HepG2 (cell line): ENCODE results near the gene VPS9D1. TPM values are rescaled to one million over a fixed set of nuclear protein-coding genes. Genes with fewer than 3 reads are reported as not detected.

Experiments
- ATAC-seq: fragments of 200-7000 bp; cut with Tn5 transposase; 3 replicates; pipeline ENCODE4 v1.9.1; 2020; ENCODE audit warnings: mild to moderate bottlenecking, moderate library complexity
- BruUV-seq: library from RNA; stranded (reverse); fragments of 400-500 nt; replicated peaks from 2 replicates; lab custom pipeline; 2021; lab: Mats Ljungman, UMichigan
- CTCF ChIA-PET: fragments of 300-600 bp; formaldehyde crosslinking; extraction: SDS; loops from one replicate; lab custom pipeline; 2021; ENCODE audit warnings: low total read pairs, inconsistent platforms, low intra/inter-chr PET ratio; lab: Yijun Ruan, JAX
- POLR2A ChIA-PET: fragments of 350-600 bp; sonication (Branson Sonifier 250); formaldehyde crosslinking; loops from one replicate; lab custom pipeline; 2020; ENCODE audit warnings: antibody characterized with exemption, inconsistent platforms; lab: Yijun Ruan, JAX
- DNase-seq: peaks from one replicate; pipeline ENCODE4 v3.0.0-alpha.2; 2015; ENCODE audit warnings: low spot score
- FAIRE-seq: peaks from 3 replicates; lab custom pipeline; 2011; peaks lifted over from hg19 to GRCh38; lab: Jason Lieb, UNC
- H2AFZ ChIP-seq: one replicate; pipeline ENCODE4 v1.6.1; 2011; ENCODE audit warnings: low read length, inconsistent platforms
- H3K27ac ChIP-seq: fragments of 300-600 bp; 3 replicates; pipeline ENCODE4 v1.8.0; 2011; ENCODE audit warnings: mixed run types, mild to moderate bottlenecking, mixed read lengths, low read length, inconsistent platforms; ENCODE audit not compliant: insufficient read depth; ENCODE audit errors: extremely low read length
- H3K27me3 ChIP-seq, 2 experiments: fragments of 200-600 bp in 1 of 2; 2 replicates in 1 of 2; 3 replicates in 1 of 2; pipeline versions ENCODE4 v1.6.0 to v1.8.0; 2011; ENCODE audit warnings: low read length in 2 of 2, mild to moderate bottlenecking in 2 of 2, moderate library complexity in 2 of 2, inconsistent platforms in 1 of 2; ENCODE audit not compliant: insufficient read depth in 2 of 2, control insufficient read depth in 1 of 2
- H3K36me3 ChIP-seq, 2 experiments: fragments of 200-600 bp in 1 of 2; replicated peaks in 1 of 2; 2 replicates in 1 of 2; 3 replicates in 1 of 2; pipeline versions ENCODE4 v1.5.1 to v1.8.0; 2011; ENCODE audit warnings: low read length in 2 of 2, inconsistent platforms in 1 of 2; ENCODE audit not compliant: insufficient read depth in 2 of 2, control insufficient read depth in 1 of 2
- H3K4me1 ChIP-seq: 2 replicates; pipeline ENCODE4 v1.5.1; 2012; ENCODE audit warnings: low read length, inconsistent platforms; ENCODE audit not compliant: insufficient read depth
- H3K4me2 ChIP-seq: 2 replicates; pipeline ENCODE4 v1.6.0; 2011; ENCODE audit warnings: low read depth, low read length, inconsistent platforms
- H3K4me3 ChIP-seq, 3 experiments: fragments of 200-600 bp in 1 of 3; sonication (generic), shearing (Covaris generic) in 1 of 3; replicated peaks in 1 of 3; 2 replicates each; pipeline ENCODE4 v1.5.1; 2011 to 2016; ENCODE audit warnings: low read length in 3 of 3, inconsistent platforms in 2 of 3, low read depth in 2 of 3, mild to moderate bottlenecking in 2 of 3, control low read depth in 1 of 3, mixed read lengths in 1 of 3; ENCODE audit not compliant: insufficient read depth in 1 of 3
- H3K79me2 ChIP-seq: one replicate; pipeline ENCODE4 v1.6.1; 2011; ENCODE audit warnings: low read length, inconsistent platforms; ENCODE audit not compliant: insufficient read depth
- H3K9ac ChIP-seq: 2 replicates; pipeline ENCODE4 v1.6.0; 2011; ENCODE audit warnings: mild to moderate bottlenecking, low read depth, low read length, inconsistent platforms; ENCODE audit not compliant: insufficient read depth
- H3K9me3 ChIP-seq: 2 replicates; pipeline ENCODE4 v1.5.1; 2012; ENCODE audit warnings: mild to moderate bottlenecking, low read length
- H4K20me1 ChIP-seq: 2 replicates; pipeline ENCODE4 v1.6.0; 2011; ENCODE audit warnings: inconsistent platforms, mild to moderate bottlenecking, low read length, moderate library complexity; ENCODE audit not compliant: insufficient read depth
- EED ChIP-seq: sonication (generic); formaldehyde crosslinking; IDR thresholded peaks from 2 replicates; pipeline ENCODE4 v1.5.0; 2020; ENCODE audit warnings: mild to moderate bottlenecking, missing genetic modification reagents
- ELF4 ChIP-seq: sonication (generic); formaldehyde crosslinking; IDR thresholded peaks from 2 replicates; pipeline ENCODE4 v1.5.0; 2020; ENCODE audit warnings: missing genetic modification reagents, mild to moderate bottlenecking, moderate library complexity, borderline replicate concordance
- MAFK ChIP-seq, 2 experiments: IDR thresholded peaks in 1 of 2; conservative IDR thresholded peaks in 1 of 2; 2 replicates each; pipeline ENCODE4 v1.6.1; 2011; ENCODE audit warnings: improper control_type of control experiment in 2 of 2, low read length in 2 of 2
- MED1 ChIP-seq: sonication (generic); formaldehyde crosslinking; IDR thresholded peaks from 2 replicates; pipeline ENCODE4 v1.4.0; 2020; ENCODE audit warnings: missing genetic modification reagents
- NR2C2 ChIP-seq: sonication (generic); formaldehyde crosslinking; IDR thresholded peaks from 2 replicates; pipeline ENCODE4 v1.4.0; 2020; ENCODE audit warnings: missing genetic modification reagents, mild to moderate bottlenecking, moderate library complexity, borderline replicate concordance
- PHF21A ChIP-seq: sonication (generic); formaldehyde crosslinking; IDR thresholded peaks from 2 replicates; pipeline ENCODE4 v1.5.0; 2020; ENCODE audit warnings: mild to moderate bottlenecking, missing genetic modification reagents
- RXRA ChIP-seq: sonication (generic); formaldehyde crosslinking; IDR thresholded peaks from 2 replicates; pipeline ENCODE4 v1.5.1; 2020; ENCODE audit warnings: missing genetic modification reagents
- RXRB ChIP-seq: IDR thresholded peaks from 2 replicates; pipeline ENCODE4 v1.6.1; 2016; ENCODE audit warnings: borderline replicate concordance, missing genetic modification reagents, missing compliant biosample characterization
- SSRP1 ChIP-seq: IDR thresholded peaks from 2 replicates; pipeline ENCODE4 v1.6.1; 2016; ENCODE audit warnings: control low read depth
- ZFY ChIP-seq: sonication (generic); formaldehyde crosslinking; IDR thresholded peaks from 2 replicates; pipeline ENCODE4 v1.4.0; 2020; ENCODE audit warnings: missing genetic modification reagents
- ZNF232 ChIP-seq: sonication (generic); formaldehyde crosslinking; IDR thresholded peaks from 2 replicates; pipeline ENCODE4 v1.4.0; 2020; ENCODE audit warnings: missing genetic modification reagents, borderline replicate concordance
- ZNF501 ChIP-seq: sonication (generic); formaldehyde crosslinking; IDR thresholded peaks from 2 replicates; pipeline ENCODE4 v1.5.1; 2020; ENCODE audit warnings: mild to moderate bottlenecking, moderate library complexity, missing genetic modification reagents
- ZNF567 ChIP-seq: sonication (generic); formaldehyde crosslinking; IDR thresholded peaks from 2 replicates; pipeline ENCODE4 v1.8.1; 2023; ENCODE audit warnings: mild to moderate bottlenecking, missing genetic modification reagents, borderline replicate concordance
- ZNF761 ChIP-seq: sonication (generic); formaldehyde crosslinking; conservative IDR thresholded peaks from 2 replicates; pipeline ENCODE4 v1.4.0; 2020; ENCODE audit warnings: mild to moderate bottlenecking, missing genetic modification reagents
- WGBS: methylation state at CpG from one replicate; pipeline ENCODE4 v1.1.6; 2017; ENCODE audit warnings: low lambda C conversion rate; 5-methylcytosine and 5-hydroxymethylcytosine counted together
- in situ Hi-C: cut with HindIII; loops from 2 replicates; pipeline ENCODE4 v1.10.0; 2017; ENCODE audit warnings: low pct_unique_long_range_greater_than_20kb; ENCODE audit not compliant: extremely low pct_ligation_motif_present
- intact Hi-C: fragments of 100-400 bp; cut with micrococcal nuclease; formaldehyde crosslinking; loops from one replicate; pipeline ENCODE4 v1.10.0; 2022; ENCODE audit not compliant: unreplicated experiment
- polyA plus RNA-seq, 8 experiments: library from polyadenylated mRNA; depleted of rRNA in 3 of 8; stranded (reverse) in 7 of 8; unstranded in 1 of 8; fragments of >200 nt; fragmentation: Illumina TruSeq in 4 of 8; extraction: Trizol in 4 of 8; gene quantifications; 2 replicates each; pipeline versions ENCODE4 v1.2.1 to v1.2.3, GENCODE V29; 2011 to 2016; ENCODE audit warnings: low read depth in 4 of 8, missing spikeins in 1 of 8, mixed read lengths in 1 of 8; ENCODE audit not compliant: insufficient read depth in 1 of 8
- total RNA-seq, 5 experiments: library from RNA; depleted of rRNA; stranded (reverse); fragments of >200 nt; fragmentation: Illumina TruSeq; extraction: Trizol; gene quantifications; 2 replicates each; pipeline ENCODE4 v1.2.3, GENCODE V29; 2016; ENCODE audit warnings: low read depth in 1 of 5
- TF ChIP-seq, protein P1 (sequence below): sonication (generic); formaldehyde crosslinking; IDR thresholded peaks from 2 replicates; pipeline ENCODE4; 2020; ENCODE audit warnings: missing genetic modification reagents, mild to moderate bottlenecking, borderline replicate concordance
- TF ChIP-seq, protein P2 (sequence below): sonication (generic); formaldehyde crosslinking; IDR thresholded peaks from 2 replicates; pipeline ENCODE4 v1.4.0; 2020; ENCODE audit warnings: missing genetic modification reagents
- TF ChIP-seq, protein P3 (sequence below): fragments of 450-650 bp; IDR thresholded peaks from 2 replicates; pipeline ENCODE4 v1.6.1; 2017; ENCODE audit warnings: mild to moderate bottlenecking

VPS9D1 gene
- total and polyA plus RNA-seq, 2 of the 13 experiments (the other 11 are each of a cell fraction or from before 2014, with no cell fraction given) = 10.1 to 13.2 TPM

DNA sequence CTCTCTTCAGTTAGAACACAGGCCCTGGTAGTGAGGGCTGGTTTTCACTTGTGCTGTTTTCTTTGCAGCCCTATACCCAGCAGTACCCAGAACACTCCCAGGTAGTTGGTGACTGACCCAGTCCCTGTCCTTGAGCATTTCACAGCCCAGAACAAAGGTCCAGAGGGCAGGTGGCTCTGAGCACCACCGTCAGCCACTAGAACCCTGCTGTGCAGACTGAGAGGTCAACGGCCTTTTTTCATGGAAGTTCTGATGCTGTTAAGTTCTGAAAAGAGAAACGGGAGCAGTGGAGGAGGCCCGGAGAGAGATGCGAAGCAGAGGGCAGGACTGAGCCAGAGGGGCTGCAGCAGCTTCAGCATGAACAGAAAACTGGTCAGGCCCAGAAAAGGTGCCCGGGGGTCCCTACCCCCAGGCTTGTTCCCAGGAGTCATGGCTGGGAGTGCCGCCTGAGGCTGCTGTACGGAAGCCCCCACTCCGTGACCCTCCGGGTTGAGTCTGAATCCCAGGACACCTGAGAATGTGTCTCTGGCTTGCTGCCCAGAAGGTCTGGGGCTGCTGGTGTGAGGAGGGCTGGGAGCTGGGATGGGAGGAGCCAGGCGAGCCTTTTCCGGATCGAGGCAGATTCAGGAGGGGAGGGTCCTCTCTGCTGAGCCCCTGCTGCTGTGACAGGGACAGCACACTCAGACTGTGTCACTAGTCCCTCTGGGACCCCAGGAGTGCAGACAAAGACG is 9.3 kb upstream of the VPS9D1 start:
- peaks cover 32 to 56% of the 10 kb centered on the region in 2 experiments for H3K36me3 ChIP-seq
- BruUV-seq = no TSS peak
- in situ Hi-C loops = no loop called here
- ChIA-PET POLR2A (no interaction called here), CTCF (no interaction called here)
- no peaks in the 10 kb centered on the region for H3K79me2 ChIP-seq
- no peak overlapping the region for H3K9ac ChIP-seq
- no peak overlapping the region for H3K4me3 ChIP-seq
- H3K27ac ChIP-seq = peak overlapping the region; percentile 50
- intact Hi-C loops = no loop called here
- H2AFZ ChIP-seq = no peak overlapping the region
- ATAC-seq (peak; percentile 69), FAIRE-seq (peak; percentile 64), DNase-seq (no peak)
- no peak overlapping the region for H3K4me2 ChIP-seq
- H3K9me3 ChIP-seq = no peaks in the 10 kb centered on the region
- H3K27me3 ChIP-seq = no peaks in the 10 kb centered on the region
- 75% methylated on average over 14 of the region's 14 CpGs for WGBS
- H4K20me1 ChIP-seq = no peaks in the 10 kb centered on the region
- H3K4me1 ChIP-seq = peaks cover 21% of the 10 kb centered on the region
- TF ChIP-seq, protein P1, sequence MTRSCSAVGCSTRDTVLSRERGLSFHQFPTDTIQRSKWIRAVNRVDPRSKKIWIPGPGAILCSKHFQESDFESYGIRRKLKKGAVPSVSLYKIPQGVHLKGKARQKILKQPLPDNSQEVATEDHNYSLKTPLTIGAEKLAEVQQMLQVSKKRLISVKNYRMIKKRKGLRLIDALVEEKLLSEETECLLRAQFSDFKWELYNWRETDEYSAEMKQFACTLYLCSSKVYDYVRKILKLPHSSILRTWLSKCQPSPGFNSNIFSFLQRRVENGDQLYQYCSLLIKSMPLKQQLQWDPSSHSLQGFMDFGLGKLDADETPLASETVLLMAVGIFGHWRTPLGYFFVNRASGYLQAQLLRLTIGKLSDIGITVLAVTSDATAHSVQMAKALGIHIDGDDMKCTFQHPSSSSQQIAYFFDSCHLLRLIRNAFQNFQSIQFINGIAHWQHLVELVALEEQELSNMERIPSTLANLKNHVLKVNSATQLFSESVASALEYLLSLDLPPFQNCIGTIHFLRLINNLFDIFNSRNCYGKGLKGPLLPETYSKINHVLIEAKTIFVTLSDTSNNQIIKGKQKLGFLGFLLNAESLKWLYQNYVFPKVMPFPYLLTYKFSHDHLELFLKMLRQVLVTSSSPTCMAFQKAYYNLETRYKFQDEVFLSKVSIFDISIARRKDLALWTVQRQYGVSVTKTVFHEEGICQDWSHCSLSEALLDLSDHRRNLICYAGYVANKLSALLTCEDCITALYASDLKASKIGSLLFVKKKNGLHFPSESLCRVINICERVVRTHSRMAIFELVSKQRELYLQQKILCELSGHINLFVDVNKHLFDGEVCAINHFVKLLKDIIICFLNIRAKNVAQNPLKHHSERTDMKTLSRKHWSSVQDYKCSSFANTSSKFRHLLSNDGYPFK (CRISPR knock-in tag) = no peak
- TF ChIP-seq ZNF501 (CRISPR knock-in tag) = peak; percentile 44; the same call in 1 of the 2 replicates
- no peak for TF ChIP-seq MAFK (conservative IDR thresholded peaks at IDR 0.05 in 1 of 2, IDR thresholded peaks at IDR 0.05 in 1 of 2; ENCODE audit: low read length in 2 of 2)
- TF ChIP-seq ELF4 (CRISPR knock-in tag) = no peak
- TF ChIP-seq ZNF761 (CRISPR knock-in tag) = no peak
- TF ChIP-seq RXRB (CRISPR knock-in tag) = peak; percentile 67
- 0 out of 2 replicates have a peak, but pooled peaks have one; percentile 27 for TF ChIP-seq NR2C2 (CRISPR knock-in tag)
- TF ChIP-seq ZNF232 (CRISPR knock-in tag) = 0 out of 2 replicates have a peak, but pooled peaks have one; percentile 41
- TF ChIP-seq, protein P2, sequence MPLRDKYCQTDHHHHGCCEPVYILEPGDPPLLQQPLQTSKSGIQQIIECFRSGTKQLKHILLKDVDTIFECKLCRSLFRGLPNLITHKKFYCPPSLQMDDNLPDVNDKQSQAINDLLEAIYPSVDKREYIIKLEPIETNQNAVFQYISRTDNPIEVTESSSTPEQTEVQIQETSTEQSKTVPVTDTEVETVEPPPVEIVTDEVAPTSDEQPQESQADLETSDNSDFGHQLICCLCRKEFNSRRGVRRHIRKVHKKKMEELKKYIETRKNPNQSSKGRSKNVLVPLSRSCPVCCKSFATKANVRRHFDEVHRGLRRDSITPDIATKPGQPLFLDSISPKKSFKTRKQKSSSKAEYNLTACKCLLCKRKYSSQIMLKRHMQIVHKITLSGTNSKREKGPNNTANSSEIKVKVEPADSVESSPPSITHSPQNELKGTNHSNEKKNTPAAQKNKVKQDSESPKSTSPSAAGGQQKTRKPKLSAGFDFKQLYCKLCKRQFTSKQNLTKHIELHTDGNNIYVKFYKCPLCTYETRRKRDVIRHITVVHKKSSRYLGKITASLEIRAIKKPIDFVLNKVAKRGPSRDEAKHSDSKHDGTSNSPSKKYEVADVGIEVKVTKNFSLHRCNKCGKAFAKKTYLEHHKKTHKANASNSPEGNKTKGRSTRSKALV (CRISPR knock-in tag) = peak; percentile 38; the same call in 1 of the 2 replicates
- TF ChIP-seq, protein P3, sequence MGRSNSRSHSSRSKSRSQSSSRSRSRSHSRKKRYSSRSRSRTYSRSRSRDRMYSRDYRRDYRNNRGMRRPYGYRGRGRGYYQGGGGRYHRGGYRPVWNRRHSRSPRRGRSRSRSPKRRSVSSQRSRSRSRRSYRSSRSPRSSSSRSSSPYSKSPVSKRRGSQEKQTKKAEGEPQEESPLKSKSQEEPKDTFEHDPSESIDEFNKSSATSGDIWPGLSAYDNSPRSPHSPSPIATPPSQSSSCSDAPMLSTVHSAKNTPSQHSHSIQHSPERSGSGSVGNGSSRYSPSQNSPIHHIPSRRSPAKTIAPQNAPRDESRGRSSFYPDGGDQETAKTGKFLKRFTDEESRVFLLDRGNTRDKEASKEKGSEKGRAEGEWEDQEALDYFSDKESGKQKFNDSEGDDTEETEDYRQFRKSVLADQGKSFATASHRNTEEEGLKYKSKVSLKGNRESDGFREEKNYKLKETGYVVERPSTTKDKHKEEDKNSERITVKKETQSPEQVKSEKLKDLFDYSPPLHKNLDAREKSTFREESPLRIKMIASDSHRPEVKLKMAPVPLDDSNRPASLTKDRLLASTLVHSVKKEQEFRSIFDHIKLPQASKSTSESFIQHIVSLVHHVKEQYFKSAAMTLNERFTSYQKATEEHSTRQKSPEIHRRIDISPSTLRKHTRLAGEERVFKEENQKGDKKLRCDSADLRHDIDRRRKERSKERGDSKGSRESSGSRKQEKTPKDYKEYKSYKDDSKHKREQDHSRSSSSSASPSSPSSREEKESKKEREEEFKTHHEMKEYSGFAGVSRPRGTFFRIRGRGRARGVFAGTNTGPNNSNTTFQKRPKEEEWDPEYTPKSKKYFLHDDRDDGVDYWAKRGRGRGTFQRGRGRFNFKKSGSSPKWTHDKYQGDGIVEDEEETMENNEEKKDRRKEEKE = no peak
- peak; percentile 35; the same call in 1 of the 2 replicates for TF ChIP-seq PHF21A (CRISPR knock-in tag)
- 0 out of 2 replicates have a peak, but pooled peaks have one; percentile 21 for TF ChIP-seq EED (CRISPR knock-in tag)
- TF ChIP-seq ZNF567 = peak; percentile 44; the same call in 1 of the 2 replicates
- TF ChIP-seq RXRA = peak; percentile 83
- TF ChIP-seq SSRP1 (CRISPR knock-in tag) = no peak
- peak; percentile 30; the same call in 1 of the 2 replicates for TF ChIP-seq ZFY (CRISPR knock-in tag)
- peak; percentile 32 for TF ChIP-seq MED1 (CRISPR knock-in tag)
